Body of pancreas (tissue), 4 donors: Measurements from ENCODE around the gene TEX29.

ENCODE experiments used
- CTCF ChIP-seq, 7 experiments: fragments of 450-650 bp in 4 of 7; fragments of 200-600 bp in 3 of 7; sonication (generic) in 3 of 7; IDR thresholded peaks; one replicate each; pipeline ENCODE4 v1.5.1; 2016 to 2019; ENCODE audit warnings: antibody characterized with exemption in 7 of 7
- POLR2A ChIP-seq, 3 donors: fragments of 450-650 bp; IDR thresholded peaks; one replicate each; pipeline ENCODE4 v1.6.1; 2016; ENCODE audit warnings: antibody characterized with exemption in 3 of 3, mild to moderate bottlenecking in 2 of 3

DNA sequence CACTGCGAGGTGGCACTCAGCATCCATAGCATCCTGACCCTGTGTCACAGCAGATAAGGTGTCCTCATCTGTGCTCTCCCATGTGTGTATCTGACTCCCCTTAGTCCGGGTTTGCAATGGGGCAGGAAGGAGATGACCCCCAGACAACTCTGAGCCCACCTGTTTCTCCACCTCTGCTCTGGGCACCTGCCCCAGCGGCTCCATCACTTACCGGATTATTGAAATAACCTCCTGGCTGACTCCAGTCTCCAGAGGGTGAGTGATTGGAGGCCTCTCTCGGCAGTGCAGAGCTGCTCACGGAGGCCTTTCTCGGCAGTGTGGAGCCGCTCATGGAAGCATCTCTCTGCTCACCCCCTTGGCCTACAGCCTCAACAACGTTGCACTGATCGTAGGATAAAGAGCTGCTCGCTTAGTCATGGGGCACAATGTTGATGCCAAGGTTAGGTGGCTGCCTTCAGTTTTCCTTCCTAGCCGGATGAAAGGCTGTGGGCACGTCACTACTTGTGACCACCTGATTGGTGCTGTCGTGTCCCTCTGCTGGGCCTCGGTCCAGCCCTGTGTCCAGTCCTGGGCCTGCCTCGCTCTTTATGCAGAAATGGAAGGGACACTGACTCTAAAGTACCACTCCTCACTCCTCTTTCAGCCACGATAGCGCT is 67.6 kb downstream of the TEX29 start:
- TF ChIP-seq POLR2A (IDR thresholded peaks at IDR 0.05): no peak
- no peak for TF ChIP-seq CTCF (IDR thresholded peaks at IDR 0.05)
